DOHH2 (cell line): ENCODE data around the gene PLK2.

ENCODE experiments used
- CTCF ChIP-seq: fragments of 200-600 bp; sonication (generic); IDR thresholded peaks from one replicate; pipeline ENCODE4 v1.5.1; 2014; ENCODE audit warnings: antibody characterized with exemption, mild to moderate bottlenecking, low read depth, low read length; ENCODE audit not compliant: poor library complexity, severe bottlenecking
- EZH2phosphoT487 ChIP-seq: fragments of 200-600 bp; sonication (generic); IDR thresholded peaks from 2 replicates; pipeline ENCODE4 v1.6.1; 2017; ENCODE audit warnings: borderline replicate concordance, mild to moderate bottlenecking, antibody characterized with exemption, low read length, moderate library complexity, mixed read lengths

GRCh38 chr5:58481066-58481676 is 21.3 kb upstream of the PLK2 start:
- TF ChIP-seq CTCF (no peak), EZH2phosphoT487 (no peak)
